Measurements from ENCODE around the gene NTM. TPM values are rescaled to one million over a fixed set of nuclear protein-coding genes. Genes with fewer than 3 reads are reported as not detected.

Gene NTM
- total RNA-seq, 4 donors from 2014 or later = 0.78 to 1.1 (median 0.88) TPM; not detected in 1

GRCh38 chr11:131602431-131602830 is 232.0 kb downstream of the NTM start:
- intact Hi-C loops (cut with DNase I) = no loop called here
- H3K9me3 ChIP-seq = no peaks in the 10 kb centered on the region
- H3K4me3 ChIP-seq (replicated peaks in 1 of 3) = no peak overlapping the region
- no peak for TF ChIP-seq POLR2A (IDR thresholded peaks at IDR 0.05)
- TF ChIP-seq CTCF (IDR thresholded peaks at IDR 0.05) = no peak
- H3K36me3 ChIP-seq = no peaks in the 10 kb centered on the region
- no peak for DNase-seq
- 93 to 95% methylated on average over 2 of the region's 2 CpGs for WGBS, 2 donors
- no peak overlapping the region for H3K27ac ChIP-seq
- no peaks in the 10 kb centered on the region for H3K4me1 ChIP-seq
- H3K27me3 ChIP-seq = no peaks in the 10 kb centered on the region

GRCh38 chr11:131606811-131607335 is 236.5 kb downstream of the NTM start:
- no peaks in the 10 kb centered on the region for H3K9me3 ChIP-seq
- intact Hi-C loops (cut with DNase I) = no loop called here
- no peaks in the 10 kb centered on the region for H3K27me3 ChIP-seq
- 91 to 92% methylated on average over 6 of the region's 6 CpGs for WGBS, 2 donors
- TF ChIP-seq POLR2A (IDR thresholded peaks at IDR 0.05) (no peak), CTCF (IDR thresholded peaks at IDR 0.05) (no peak)
- no peak overlapping the region for H3K4me3 ChIP-seq (replicated peaks in 1 of 3)
- H3K36me3 ChIP-seq = no peaks in the 10 kb centered on the region
- H3K27ac ChIP-seq = no peak overlapping the region
- no peak for DNase-seq
- no peaks in the 10 kb centered on the region for H3K4me1 ChIP-seq

- H3K4me1 ChIP-seq = no peaks in the 10 kb centered on the region
- TF ChIP-seq CTCF (IDR thresholded peaks at IDR 0.05) = no peak
- no peak for TF ChIP-seq POLR2A (IDR thresholded peaks at IDR 0.05)
- DNase-seq = no peak
Measured at GRCh38 chr11:131609337-131609736, 238.9 kb downstream of the NTM start.

GRCh38 chr11:131609921-131610320 is 239.5 kb downstream of the NTM start:
- WGBS, 2 donors = 78 to 83% methylated on average over 3 of the region's 3 CpGs
- H3K27ac ChIP-seq = no peak overlapping the region
- no peaks in the 10 kb centered on the region for H3K27me3 ChIP-seq
- no peaks in the 10 kb centered on the region for H3K4me1 ChIP-seq
- no peak for DNase-seq
- H3K9me3 ChIP-seq = no peaks in the 10 kb centered on the region
- H3K36me3 ChIP-seq = no peaks in the 10 kb centered on the region
- no peak overlapping the region for H3K4me3 ChIP-seq (replicated peaks in 1 of 3)
- intact Hi-C loops (cut with DNase I) = no loop called here
- TF ChIP-seq CTCF (IDR thresholded peaks at IDR 0.05) (no peak), POLR2A (IDR thresholded peaks at IDR 0.05) (no peak)

More at GRCh38 chr11:131609337-131609736, 238.9 kb downstream of the NTM start:
- no peaks in the 10 kb centered on the region for H3K9me3 ChIP-seq
- H3K36me3 ChIP-seq = no peaks in the 10 kb centered on the region
- intact Hi-C loops (cut with DNase I) = no loop called here
- H3K4me3 ChIP-seq (replicated peaks in 1 of 3) = no peak overlapping the region
- 63 to 80% methylated on average over 4 of the region's 4 CpGs for WGBS, 2 donors
- H3K27ac ChIP-seq = no peak overlapping the region
- H3K27me3 ChIP-seq = no peaks in the 10 kb centered on the region

- intact Hi-C loops (cut with DNase I) = no loop called here
- H3K36me3 ChIP-seq = no peaks in the 10 kb centered on the region
- H3K9me3 ChIP-seq = no peaks in the 10 kb centered on the region
Measured at GRCh38 chr11:131611322-131611721, 240.9 kb downstream of the NTM start.

More at GRCh38 chr11:131611322-131611721, 240.9 kb downstream of the NTM start:
- 80 to 88% methylated on average over 6 of the region's 6 CpGs for WGBS, 2 donors
- no peak overlapping the region for H3K27ac ChIP-seq
- no peaks in the 10 kb centered on the region for H3K4me1 ChIP-seq
- no peaks in the 10 kb centered on the region for H3K27me3 ChIP-seq
- TF ChIP-seq CTCF (IDR thresholded peaks at IDR 0.05) (no peak), POLR2A (IDR thresholded peaks at IDR 0.05) (no peak)
- DNase-seq = no peak
- H3K4me3 ChIP-seq (replicated peaks in 1 of 3) = no peak overlapping the region
